ENCODE data around the gene RCBTB2. TPM values are rescaled to one million over a fixed set of nuclear protein-coding genes. Genes with fewer than 3 reads are reported as not detected.

Gene RCBTB2
- total RNA-seq, 1 donor from 2014 or later: 4.3 TPM

DNA sequence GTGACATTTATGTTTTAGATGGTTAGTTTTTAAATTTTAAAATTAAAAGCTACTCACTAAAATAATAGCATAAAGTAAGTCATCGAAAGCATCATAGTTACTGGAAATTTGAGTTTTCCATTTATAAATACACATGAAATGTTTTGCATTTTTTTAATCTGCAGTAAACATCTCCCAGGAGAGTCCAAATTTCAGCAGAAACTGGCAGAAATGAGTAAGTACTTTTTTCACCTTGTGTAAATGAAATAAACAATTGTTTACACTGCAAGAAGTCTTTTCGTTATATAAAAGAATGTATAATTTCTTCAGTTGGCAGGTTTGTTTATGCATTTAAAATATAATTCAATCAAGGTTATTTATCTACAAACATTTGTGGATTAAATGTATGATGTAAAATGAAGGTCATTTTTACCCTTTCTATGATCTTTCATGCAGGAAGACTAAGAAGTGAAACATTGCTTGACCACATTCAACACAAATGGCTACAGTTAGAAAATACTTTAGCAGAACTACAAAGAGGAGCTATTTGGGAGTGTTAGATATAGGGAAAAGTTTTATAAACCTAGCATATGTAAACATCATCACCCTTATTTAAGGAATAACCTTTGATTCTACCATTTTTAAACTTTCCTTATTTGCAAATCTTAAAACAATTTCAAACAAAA lies 55.6 kb downstream of the RCBTB2 start:
- H3K79me2 ChIP-seq (ENCODE audit: insufficient read depth, low read length): no peaks in the 10 kb centered on the region

DNA sequence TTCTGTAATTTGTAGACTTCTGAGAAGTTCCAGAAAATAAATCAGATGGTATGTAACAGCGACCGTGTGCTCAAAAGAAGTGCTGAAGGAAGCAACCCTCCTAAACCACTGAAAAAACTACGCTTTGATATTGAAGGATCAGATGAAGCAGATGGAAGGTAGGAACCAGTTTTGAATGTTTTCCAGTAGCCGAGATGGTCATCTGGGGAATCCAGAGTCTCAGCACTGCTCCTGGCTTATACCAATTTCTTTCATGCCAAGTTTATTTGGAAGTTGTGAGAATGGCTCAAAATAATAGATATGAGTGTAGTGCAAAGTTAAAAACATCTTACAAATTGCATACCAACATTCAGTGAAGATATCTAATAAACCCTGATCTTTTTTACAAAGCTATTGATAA lies 56.2 kb downstream of the RCBTB2 start:
- H3K9ac ChIP-seq (ENCODE audit: low read length): no peak overlapping the region
- H3K36me3 ChIP-seq (ENCODE audit: insufficient read depth, low read length): no peaks in the 10 kb centered on the region
- TF ChIP-seq, protein P1, sequence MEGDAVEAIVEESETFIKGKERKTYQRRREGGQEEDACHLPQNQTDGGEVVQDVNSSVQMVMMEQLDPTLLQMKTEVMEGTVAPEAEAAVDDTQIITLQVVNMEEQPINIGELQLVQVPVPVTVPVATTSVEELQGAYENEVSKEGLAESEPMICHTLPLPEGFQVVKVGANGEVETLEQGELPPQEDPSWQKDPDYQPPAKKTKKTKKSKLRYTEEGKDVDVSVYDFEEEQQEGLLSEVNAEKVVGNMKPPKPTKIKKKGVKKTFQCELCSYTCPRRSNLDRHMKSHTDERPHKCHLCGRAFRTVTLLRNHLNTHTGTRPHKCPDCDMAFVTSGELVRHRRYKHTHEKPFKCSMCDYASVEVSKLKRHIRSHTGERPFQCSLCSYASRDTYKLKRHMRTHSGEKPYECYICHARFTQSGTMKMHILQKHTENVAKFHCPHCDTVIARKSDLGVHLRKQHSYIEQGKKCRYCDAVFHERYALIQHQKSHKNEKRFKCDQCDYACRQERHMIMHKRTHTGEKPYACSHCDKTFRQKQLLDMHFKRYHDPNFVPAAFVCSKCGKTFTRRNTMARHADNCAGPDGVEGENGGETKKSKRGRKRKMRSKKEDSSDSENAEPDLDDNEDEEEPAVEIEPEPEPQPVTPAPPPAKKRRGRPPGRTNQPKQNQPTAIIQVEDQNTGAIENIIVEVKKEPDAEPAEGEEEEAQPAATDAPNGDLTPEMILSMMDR (IDR thresholded peaks at IDR 0.05; ENCODE audit: insufficient read depth, low read depth, low read length): no peak
- TF ChIP-seq EZH2 (IDR thresholded peaks at IDR 0.05; ENCODE audit: insufficient read depth, low read length): no peak
- no peak overlapping the region for H2AFZ ChIP-seq (ENCODE audit: low read depth, low read length)
- DNase-seq (ENCODE audit: low read depth) (no peak), FAIRE-seq (peak; percentile 17)
- H3K79me2 ChIP-seq (ENCODE audit: insufficient read depth, low read length): no peaks in the 10 kb centered on the region
- no peak overlapping the region for H3K27ac ChIP-seq (ENCODE audit: low read depth, low read length)
- H3K4me3 ChIP-seq (ENCODE audit: insufficient read depth, low read depth, low read length): no peak overlapping the region
- H4K20me1 ChIP-seq (ENCODE audit: insufficient read depth, low read length): no peaks in the 10 kb centered on the region
- no peaks in the 10 kb centered on the region for H3K27me3 ChIP-seq (ENCODE audit: insufficient read depth, low read length)
- no peak overlapping the region for H3K4me2 ChIP-seq (ENCODE audit: low read length)
- H3K4me3 Mint-ChIP-seq (ENCODE audit: unreplicated experiment): no peak overlapping the region
- H3K27me3 Mint-ChIP-seq (ENCODE audit: low read depth, unreplicated experiment): no peaks in the 10 kb centered on the region
- H3K4me1 Mint-ChIP-seq (ENCODE audit: low read depth, unreplicated experiment): peaks cover 2% of the 10 kb centered on the region
- no peaks in the 10 kb centered on the region for H3K9me3 Mint-ChIP-seq (ENCODE audit: unreplicated experiment)
- H3K9me3 ChIP-seq (ENCODE audit: insufficient read depth, low read depth, low read length): no peaks in the 10 kb centered on the region
- no peak overlapping the region for H3K27ac Mint-ChIP-seq (ENCODE audit: unreplicated experiment)
- H3K4me1 ChIP-seq (ENCODE audit: insufficient read depth, low read length): no peaks in the 10 kb centered on the region
- H3K36me3 Mint-ChIP-seq (ENCODE audit: low read depth, unreplicated experiment): peaks cover 4% of the 10 kb centered on the region

More for the DNA sequence above, 55.6 kb downstream of the RCBTB2 start:
- Mint-ChIP-seq H3K9me3 (ENCODE audit: unreplicated experiment) (no peaks in the 10 kb centered on the region), H3K4me3 (ENCODE audit: unreplicated experiment) (no peak overlapping the region), H3K4me1 (ENCODE audit: low read depth, unreplicated experiment) (peaks cover 2% of the 10 kb centered on the region), H3K27ac (ENCODE audit: unreplicated experiment) (no peak overlapping the region), H3K36me3 (ENCODE audit: low read depth, unreplicated experiment) (peaks cover 1% of the 10 kb centered on the region), H3K27me3 (ENCODE audit: low read depth, unreplicated experiment) (no peaks in the 10 kb centered on the region)
- H3K27me3 ChIP-seq (ENCODE audit: insufficient read depth, low read length): no peaks in the 10 kb centered on the region
- no peaks in the 10 kb centered on the region for H3K9me3 ChIP-seq (ENCODE audit: insufficient read depth, low read depth, low read length)
- DNase-seq (ENCODE audit: low read depth) (no peak), FAIRE-seq (peak; percentile 73)
- TF ChIP-seq, protein P1 (IDR thresholded peaks at IDR 0.05; ENCODE audit: insufficient read depth, low read depth, low read length): no peak
- H3K9ac ChIP-seq (ENCODE audit: low read length): no peak overlapping the region
- H3K4me3 ChIP-seq (ENCODE audit: insufficient read depth, low read depth, low read length): no peak overlapping the region
- no peaks in the 10 kb centered on the region for H3K36me3 ChIP-seq (ENCODE audit: insufficient read depth, low read length)
- no peak overlapping the region for H2AFZ ChIP-seq (ENCODE audit: low read depth, low read length)
- no peak overlapping the region for H3K4me2 ChIP-seq (ENCODE audit: low read length)
- H4K20me1 ChIP-seq (ENCODE audit: insufficient read depth, low read length): no peaks in the 10 kb centered on the region
- H3K4me1 ChIP-seq (ENCODE audit: insufficient read depth, low read length): no peaks in the 10 kb centered on the region
- no peak overlapping the region for H3K27ac ChIP-seq (ENCODE audit: low read depth, low read length)

DNA sequence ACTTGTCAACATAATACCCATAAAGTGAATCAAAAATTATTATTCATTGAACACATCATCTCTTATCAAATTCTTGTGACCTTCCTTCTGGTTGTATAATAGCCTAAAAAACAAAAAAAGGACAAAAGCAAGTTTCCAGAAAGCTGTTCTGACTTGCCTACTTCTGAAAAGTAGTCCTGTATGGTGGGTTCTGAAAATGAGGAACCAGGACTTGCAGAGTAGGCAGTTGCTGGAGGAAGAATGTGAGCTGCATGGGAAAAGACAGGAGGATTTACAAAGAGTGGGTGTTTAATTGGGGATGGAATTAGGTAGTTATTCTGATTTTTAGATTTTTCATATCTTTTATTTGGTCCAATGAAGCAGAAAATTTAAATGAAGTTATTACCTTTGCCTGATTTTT lies 56.7 kb downstream of the RCBTB2 start:
- no peaks in the 10 kb centered on the region for H3K9me3 Mint-ChIP-seq (ENCODE audit: unreplicated experiment)
- peaks cover 2% of the 10 kb centered on the region for H3K4me1 Mint-ChIP-seq (ENCODE audit: low read depth, unreplicated experiment)
- FAIRE-seq: no peak
- H3K4me1 ChIP-seq (ENCODE audit: insufficient read depth, low read length): no peaks in the 10 kb centered on the region
- H3K4me2 ChIP-seq (ENCODE audit: low read length): no peak overlapping the region
- H3K9ac ChIP-seq (ENCODE audit: low read length): no peak overlapping the region
- H3K27me3 ChIP-seq (ENCODE audit: insufficient read depth, low read length): no peaks in the 10 kb centered on the region
- H3K36me3 ChIP-seq (ENCODE audit: insufficient read depth, low read length): no peaks in the 10 kb centered on the region
- DNase-seq (ENCODE audit: low read depth): no peak
- no peaks in the 10 kb centered on the region for H4K20me1 ChIP-seq (ENCODE audit: insufficient read depth, low read length)
- no peak overlapping the region for H3K4me3 ChIP-seq (ENCODE audit: insufficient read depth, low read depth, low read length)
- H3K27ac Mint-ChIP-seq (ENCODE audit: unreplicated experiment): no peak overlapping the region
- no peaks in the 10 kb centered on the region for H3K9me3 ChIP-seq (ENCODE audit: insufficient read depth, low read depth, low read length)
- no peak overlapping the region for H3K27ac ChIP-seq (ENCODE audit: low read depth, low read length)
- H3K4me3 Mint-ChIP-seq (ENCODE audit: unreplicated experiment): no peak overlapping the region
- TF ChIP-seq EZH2 (IDR thresholded peaks at IDR 0.05; ENCODE audit: insufficient read depth, low read length): no peak
- TF ChIP-seq, protein P1 (IDR thresholded peaks at IDR 0.05; ENCODE audit: insufficient read depth, low read depth, low read length): no peak
- no peaks in the 10 kb centered on the region for H3K27me3 Mint-ChIP-seq (ENCODE audit: low read depth, unreplicated experiment)
- no peak overlapping the region for H2AFZ ChIP-seq (ENCODE audit: low read depth, low read length)
- no peaks in the 10 kb centered on the region for H3K79me2 ChIP-seq (ENCODE audit: insufficient read depth, low read length)
- H3K36me3 Mint-ChIP-seq (ENCODE audit: low read depth, unreplicated experiment): peaks cover 7% of the 10 kb centered on the region
